H9 (cell line): ENCODE results near the gene LRRC73. TPM values are rescaled to one million over a fixed set of nuclear protein-coding genes. Genes with fewer than 3 reads are reported as not detected.

Source experiments
- DNase-seq: peaks from one replicate; pipeline ENCODE4 v3.0.0-alpha.2; 2017
- H2AFZ ChIP-seq: one replicate; pipeline ENCODE4 v1.6.1; 2013; ENCODE audit warnings: mild to moderate bottlenecking, low read length, control low read depth, moderate library complexity
- H2AK5ac ChIP-seq: 2 replicates; pipeline ENCODE4 v1.6.1; 2013; ENCODE audit warnings: low read length, control low read depth, mixed read lengths; ENCODE audit not compliant: insufficient read length
- H2BK120ac ChIP-seq: one replicate; pipeline ENCODE4 v1.6.1; 2013; ENCODE audit warnings: low read depth, mild to moderate bottlenecking, low read length, control low read depth, inconsistent platforms; ENCODE audit not compliant: poor library complexity, severe bottlenecking
- H2BK12ac ChIP-seq: 2 replicates; pipeline ENCODE4 v1.6.1; 2013; ENCODE audit warnings: low read length, control low read depth, mixed read lengths, low read depth; ENCODE audit not compliant: insufficient read length
- H2BK15ac ChIP-seq: 2 replicates; pipeline ENCODE4 v1.6.1; 2013; ENCODE audit warnings: low read depth, low read length, control low read depth
- H2BK20ac ChIP-seq: one replicate; pipeline ENCODE4 v1.6.1; 2013; ENCODE audit warnings: low read depth, mild to moderate bottlenecking, low read length, control low read depth, inconsistent platforms; ENCODE audit not compliant: poor library complexity, severe bottlenecking
- H2BK5ac ChIP-seq: 2 replicates; pipeline ENCODE4 v1.6.1; 2013; ENCODE audit warnings: low read length, control low read depth, mixed read lengths; ENCODE audit not compliant: insufficient read length
- H3K14ac ChIP-seq: 2 replicates; pipeline ENCODE4 v1.6.1; 2013; ENCODE audit warnings: low read length, control low read depth; ENCODE audit not compliant: insufficient read depth
- H3K18ac ChIP-seq: 2 replicates; pipeline ENCODE4 v1.6.1; 2013; ENCODE audit warnings: low read depth, mild to moderate bottlenecking, mixed read lengths, low read length, control low read depth; ENCODE audit not compliant: insufficient read length
- H3K23ac ChIP-seq: 2 replicates; pipeline ENCODE4 v1.6.1; 2013; ENCODE audit warnings: low read length, control low read depth, mixed read lengths, low read depth; ENCODE audit not compliant: insufficient read length
- H3K23me2 ChIP-seq: 2 replicates; pipeline ENCODE4 v1.6.1; 2013; ENCODE audit warnings: low read depth, mild to moderate bottlenecking, mixed read lengths, low read length, control low read depth; ENCODE audit not compliant: insufficient read length, poor library complexity, severe bottlenecking
- H3K27ac ChIP-seq: 2 replicates; pipeline ENCODE4 v1.5.1; 2013; ENCODE audit warnings: low read length, control low read depth, mixed read lengths, low read depth; ENCODE audit not compliant: insufficient read length
- H3K27me3 ChIP-seq: 2 replicates; pipeline ENCODE4 v1.6.1; 2013; ENCODE audit warnings: low read length, control low read depth, inconsistent platforms; ENCODE audit not compliant: insufficient read depth
- H3K4ac ChIP-seq: 2 replicates; pipeline ENCODE4 v1.6.1; 2013; ENCODE audit warnings: low read depth, mild to moderate bottlenecking, control low read depth, inconsistent platforms, low read length, moderate library complexity
- H3K4me1 ChIP-seq: 2 replicates; pipeline ENCODE4 v1.6.1; 2013; ENCODE audit warnings: low read length, control low read depth, inconsistent platforms; ENCODE audit not compliant: insufficient read depth
- H3K4me2 ChIP-seq: 2 replicates; pipeline ENCODE4 v1.6.1; 2013; ENCODE audit warnings: low read length, control low read depth, mixed read lengths; ENCODE audit not compliant: insufficient read length, insufficient read depth
- H3K56ac ChIP-seq: 2 replicates; pipeline ENCODE4 v1.6.1; 2013; ENCODE audit warnings: low read depth, mild to moderate bottlenecking, mixed read lengths, low read length, control low read depth; ENCODE audit not compliant: insufficient read length
- H3K79me1 ChIP-seq: 2 replicates; pipeline ENCODE4 v1.6.1; 2013; ENCODE audit warnings: low read depth, mild to moderate bottlenecking, moderate library complexity, low read length, control low read depth, inconsistent platforms; ENCODE audit not compliant: insufficient read depth, poor library complexity, severe bottlenecking
- H3K79me2 ChIP-seq: 2 replicates; pipeline ENCODE4 v1.6.1; 2013; ENCODE audit warnings: low read length, control low read depth, inconsistent platforms; ENCODE audit not compliant: insufficient read depth
- H3K9ac ChIP-seq: 2 replicates; pipeline ENCODE4 v1.6.1; 2013; ENCODE audit warnings: low read length, control low read depth, mixed read lengths; ENCODE audit not compliant: insufficient read length; ENCODE audit errors: extremely low read depth
- H3K9me3 ChIP-seq: one replicate; pipeline ENCODE4 v1.6.1; 2013; ENCODE audit warnings: low read depth, low read length, inconsistent platforms; ENCODE audit not compliant: control insufficient read depth
- H3T11ph ChIP-seq: one replicate; pipeline ENCODE4 v1.6.1; 2013; ENCODE audit warnings: mild to moderate bottlenecking, low read length, control low read depth, inconsistent platforms
- H4K20me1 ChIP-seq: one replicate; pipeline ENCODE4 v1.6.1; 2013; ENCODE audit not compliant: control insufficient read depth, insufficient read length, insufficient read depth
- H4K5ac ChIP-seq: 2 replicates; pipeline ENCODE4 v1.6.1; 2013; ENCODE audit warnings: low read depth, mild to moderate bottlenecking, mixed read lengths, low read length, control low read depth; ENCODE audit not compliant: insufficient read length
- H4K8ac ChIP-seq: replicated peaks from 2 replicates; pipeline ENCODE4 v1.6.1; 2013; ENCODE audit warnings: low read length, control low read depth, mixed read lengths, low read depth; ENCODE audit not compliant: insufficient read length
- H4K91ac ChIP-seq: 2 replicates; pipeline ENCODE4 v1.6.1; 2013; ENCODE audit warnings: low read depth, mild to moderate bottlenecking, moderate library complexity, mixed read lengths, low read length, control low read depth; ENCODE audit not compliant: insufficient read length
- H3K27ac Mint-ChIP-seq, 3 experiments: 2 replicates in 2 of 3; 3 replicates in 1 of 3; pipeline ENCODE4 v1.8.0; 2020 to 2021; ENCODE audit warnings: mixed read lengths in 3 of 3, mild to moderate bottlenecking in 1 of 3, moderate library complexity in 1 of 3
- H3K27me3 Mint-ChIP-seq: 2 replicates; pipeline ENCODE4 v1.8.0; 2021; ENCODE audit warnings: low read depth, mild to moderate bottlenecking, moderate library complexity, mixed read lengths
- H3K36me3 Mint-ChIP-seq, 3 experiments: 2 replicates in 2 of 3; 3 replicates in 1 of 3; pipeline ENCODE4 v1.8.0; 2020 to 2021; ENCODE audit warnings: low read depth in 3 of 3, mixed read lengths in 3 of 3; ENCODE audit not compliant: insufficient read depth in 1 of 3
- H3K4me1 Mint-ChIP-seq, 2 experiments: 2 replicates each; pipeline ENCODE4 v1.8.0; 2020; ENCODE audit warnings: mixed read lengths in 2 of 2
- H3K4me3 Mint-ChIP-seq, 2 experiments: 2 replicates in 1 of 2; 3 replicates in 1 of 2; pipeline ENCODE4 v1.8.0; 2020 to 2021; ENCODE audit warnings: mild to moderate bottlenecking in 2 of 2, mixed read lengths in 2 of 2, moderate library complexity in 1 of 2
- H3K9me3 Mint-ChIP-seq, 2 experiments: 2 replicates in 1 of 2; 3 replicates in 1 of 2; pipeline ENCODE4 v1.8.0; 2020; ENCODE audit warnings: mild to moderate bottlenecking in 2 of 2, mixed read lengths in 2 of 2, moderate library complexity in 1 of 2
- CTCF ChIP-seq: fragments of 200-600 bp; sonication (generic); conservative IDR thresholded peaks from 3 replicates; pipeline ENCODE4 v1.8.0; 2021; ENCODE audit warnings: antibody characterized with exemption, mild to moderate bottlenecking
- WGBS: extraction: QIAGEN DNeasy Blood & Tissue Kit; methylation state at CpG from one replicate; pipeline ENCODE4 v1.1.7; 2013; ENCODE audit warnings: missing lambda C conversion rate, low lambda C conversion rate, mixed read lengths; ENCODE audit not compliant: insufficient read length; ENCODE audit errors: extremely low coverage; 5-methylcytosine and 5-hydroxymethylcytosine counted together
- total RNA-seq: library from RNA; stranded (reverse); gene quantifications from 2 replicates; pipeline ENCODE4 v1.2.1, GENCODE V29; 2021

Gene LRRC73
- total RNA-seq, 1 experiment from 2014 or later: 0.55 TPM

GRCh38 chr6:43481075-43481474, 29.1 kb downstream of the LRRC73 start:
- H3K9me3 Mint-ChIP-seq: no peaks in the 10 kb centered on the region
- no CpG with 5 or more reads among the region's 2 CpGs for WGBS
- no peak overlapping the region for H2BK5ac ChIP-seq
- H3K27me3 Mint-ChIP-seq: no peaks in the 10 kb centered on the region
- no peak for TF ChIP-seq CTCF
- no peak overlapping the region for H3K4me2 ChIP-seq
- peaks cover 0 to 3% (median 2%) of the 10 kb centered on the region in 3 experiments; a peak in 2 of 7 replicates for H3K36me3 Mint-ChIP-seq
- H4K20me1 ChIP-seq: no peaks in the 10 kb centered on the region
- DNase-seq: no peak
- H3K9me3 ChIP-seq: no peaks in the 10 kb centered on the region
- H3T11ph ChIP-seq: no peak overlapping the region
- H3K27ac Mint-ChIP-seq: peak overlapping the region in 2 of 3 experiments; percentile 22 to 37; a peak in 2 of 7 replicates
- H4K5ac ChIP-seq: no peak overlapping the region
- peaks cover 10% of the 10 kb centered on the region for H3K23me2 ChIP-seq
- H4K91ac ChIP-seq: no peak overlapping the region
- no peak overlapping the region for H3K4me3 Mint-ChIP-seq
- 0 out of 2 replicates have a peak overlapping the region, but pooled peaks have one; percentile 75 for H2BK15ac ChIP-seq
- no peak overlapping the region for H3K14ac ChIP-seq
- no peak overlapping the region for H2BK12ac ChIP-seq
- H2AK5ac ChIP-seq: no peak overlapping the region
- H3K27me3 ChIP-seq: no peaks in the 10 kb centered on the region
- H2AFZ ChIP-seq: no peak overlapping the region
- H2BK120ac ChIP-seq: no peak overlapping the region
- H3K18ac ChIP-seq: no peak overlapping the region
- no peak overlapping the region for H4K8ac ChIP-seq
- peaks cover 44 to 50% of the 10 kb centered on the region in 2 experiments for H3K4me1 Mint-ChIP-seq
- H3K27ac ChIP-seq: no peak overlapping the region
- no peak overlapping the region for H2BK20ac ChIP-seq
- H3K23ac ChIP-seq: no peak overlapping the region
- peaks cover 10% of the 10 kb centered on the region for H3K79me1 ChIP-seq
- peaks cover 27% of the 10 kb centered on the region for H3K79me2 ChIP-seq
- H3K4me1 ChIP-seq: peaks cover 15% of the 10 kb centered on the region; the same call in 1 of the 2 replicates
- no peak overlapping the region for H3K4ac ChIP-seq
- no peak overlapping the region for H3K56ac ChIP-seq
- peak overlapping the region; percentile 13 for H3K9ac ChIP-seq
